ENCODE results near the gene CFAP74.

DNA sequence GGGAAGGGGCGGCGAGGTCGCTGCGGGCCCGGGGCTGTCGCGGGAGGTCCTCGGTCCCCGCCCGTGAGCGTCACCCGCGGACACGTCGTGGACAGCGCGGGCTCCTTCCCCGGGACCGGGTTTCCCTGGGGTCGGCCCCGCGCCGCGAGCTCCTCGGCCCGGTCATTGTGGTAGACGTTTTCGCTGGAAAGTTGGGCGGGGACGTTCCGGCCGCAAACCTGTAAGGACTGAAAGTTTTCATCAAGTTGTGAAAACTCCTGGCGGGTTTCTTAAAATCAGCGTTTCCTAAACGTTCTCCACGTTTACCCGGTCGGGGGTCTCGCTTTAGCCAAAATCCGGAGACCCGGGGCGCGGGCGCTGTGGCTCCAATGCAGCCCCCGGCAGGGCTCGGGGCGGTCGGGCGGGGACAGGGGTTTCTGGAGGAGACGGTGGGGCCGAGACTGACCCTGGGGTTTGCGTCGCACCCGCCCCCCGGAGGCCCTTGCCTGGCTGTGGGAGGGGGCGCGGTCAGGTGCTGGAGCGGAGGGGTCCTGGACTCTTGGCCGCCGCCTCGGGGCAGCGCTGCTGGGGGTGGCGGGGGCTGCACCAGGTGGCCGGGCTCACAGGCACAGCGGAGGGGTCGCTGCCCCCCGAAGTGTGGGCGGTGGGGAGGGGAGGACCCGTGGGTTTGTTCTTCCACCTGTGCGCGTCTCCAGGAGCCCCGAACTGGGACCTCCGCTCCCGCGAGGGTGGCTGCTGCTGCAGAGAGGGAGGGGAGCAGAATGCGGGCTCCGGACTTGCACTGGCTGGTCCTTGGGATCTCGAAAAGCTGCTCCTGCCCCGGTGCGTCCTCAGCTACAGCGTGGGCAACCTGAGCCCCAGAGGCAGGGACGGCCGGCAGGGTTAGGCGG is 47.5 kb upstream of the CFAP74 start:
- no peak for TF ChIP-seq CTCF (conservative IDR thresholded peaks at IDR 0.05; ENCODE audit: low read depth, low read length)
- TF ChIP-seq EZH2 (IDR thresholded peaks at IDR 0.05; ENCODE audit: borderline replicate concordance, low read depth, low read length, poor library complexity, severe bottlenecking), result peak; percentile 90
